Effector memory CD8-positive, alpha-beta T cell (primary cell): Measurements from ENCODE around the gene CNOT4.
A peak's percentile ranks its signal among the peaks of the same experiment; 100 is the strongest.

Source experiments
- ATAC-seq: fragments of 150-1000 bp; cut with Tn5 transposase; replicated peaks from 2 replicates; pipeline ENCODE4 v1.10.0; 2021; ENCODE audit warnings: mild to moderate bottlenecking, moderate library complexity
- DNase-seq, 3 experiments: peaks; one replicate each; pipeline ENCODE4 v3.0.0; 2021
- H3K27ac Mint-ChIP-seq, 2 donors: one replicate each; pipeline ENCODE4 v1.8.0; 2022; ENCODE audit warnings: mild to moderate bottlenecking in 2 of 2, mixed read lengths in 2 of 2, moderate library complexity in 2 of 2
- H3K27me3 Mint-ChIP-seq, 2 donors: one replicate each; pipeline ENCODE4 v1.8.0; 2022; ENCODE audit warnings: mixed read lengths in 2 of 2
- H3K36me3 Mint-ChIP-seq: one replicate; pipeline ENCODE4 v1.8.0; 2022; ENCODE audit warnings: mild to moderate bottlenecking, moderate library complexity, mixed read lengths; ENCODE audit not compliant: insufficient read depth
- H3K4me1 Mint-ChIP-seq, 2 donors: one replicate each; pipeline ENCODE4 v1.8.0; 2022; ENCODE audit warnings: low read depth in 2 of 2, mixed read lengths in 2 of 2
- H3K4me3 Mint-ChIP-seq, 2 donors: one replicate each; pipeline ENCODE4 v1.8.0; 2022; ENCODE audit warnings: mild to moderate bottlenecking in 2 of 2, mixed read lengths in 2 of 2, moderate library complexity in 2 of 2
- H3K9me3 Mint-ChIP-seq, 2 donors: one replicate each; pipeline ENCODE4 v1.8.0; 2022; ENCODE audit warnings: mixed read lengths in 2 of 2

The CNOT4 gene

GRCh38 chr7:135428011-135428410, 81.9 kb downstream of the CNOT4 start:
- no peak overlapping the region for H3K4me3 Mint-ChIP-seq
- H3K9me3 Mint-ChIP-seq: no peaks in the 10 kb centered on the region
- H3K4me1 Mint-ChIP-seq: peaks cover 21 to 71% of the 10 kb centered on the region in 2 donors
- peak overlapping the region in 1 of 2 donors; percentile 52 for H3K27ac Mint-ChIP-seq
- no peak for ATAC-seq
- DNase-seq: no peak
- no peaks in the 10 kb centered on the region for H3K27me3 Mint-ChIP-seq
- H3K36me3 Mint-ChIP-seq: peaks cover 7% of the 10 kb centered on the region

DNA sequence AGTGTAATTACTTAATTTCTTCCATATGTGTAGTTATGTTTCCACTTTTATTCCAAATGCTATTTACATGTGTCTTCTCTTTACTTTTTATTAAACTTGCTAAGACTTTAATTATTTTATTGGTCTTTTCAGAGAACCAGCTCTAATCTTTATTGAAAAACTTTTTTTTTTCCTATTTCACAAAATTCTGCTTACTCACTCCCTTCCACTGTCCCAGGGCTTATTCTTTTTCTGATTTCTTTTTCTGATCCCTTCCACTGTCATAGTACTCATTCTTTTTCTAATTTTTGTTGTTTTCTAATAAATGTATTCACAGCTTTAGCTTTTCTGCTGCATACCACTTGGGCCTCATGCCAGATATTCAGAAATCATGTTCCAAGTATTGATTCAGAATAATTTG, 82.7 kb downstream of the CNOT4 start:
- H3K4me3 Mint-ChIP-seq: no peak overlapping the region
- no peak for ATAC-seq
- no peaks in the 10 kb centered on the region for H3K9me3 Mint-ChIP-seq
- no peaks in the 10 kb centered on the region for H3K27me3 Mint-ChIP-seq
- peaks cover 7% of the 10 kb centered on the region for H3K36me3 Mint-ChIP-seq
- peak overlapping the region in 1 of 2 donors; percentile 52 for H3K27ac Mint-ChIP-seq
- H3K4me1 Mint-ChIP-seq: peaks cover 18 to 66% of the 10 kb centered on the region in 2 donors
- no peak for DNase-seq

DNA sequence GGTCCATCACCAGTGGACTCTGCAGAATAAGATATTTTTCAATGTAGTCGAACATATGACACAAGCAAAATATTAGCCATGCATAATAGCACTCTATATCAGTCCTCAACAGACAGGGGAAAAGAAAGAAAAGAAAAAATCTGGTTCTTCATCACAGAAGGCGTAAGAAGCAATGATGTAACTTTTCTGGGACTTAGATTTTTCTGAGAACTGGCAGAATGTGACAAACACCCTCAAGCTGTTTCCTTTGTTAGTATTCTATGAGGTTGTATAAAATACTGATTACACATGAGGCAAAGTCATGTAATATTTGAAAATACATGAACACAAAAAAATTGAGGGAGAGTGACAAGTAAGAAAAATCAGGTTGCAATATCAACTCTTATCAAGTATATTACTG, 84.9 kb downstream of the CNOT4 start:
- Mint-ChIP-seq H3K36me3 (peaks cover 8% of the 10 kb centered on the region), H3K27ac (peak overlapping the region in 1 of 2 donors; percentile 49), H3K4me3 (no peak overlapping the region), H3K4me1 (peaks cover 18 to 67% of the 10 kb centered on the region in 2 donors), H3K27me3 (no peaks in the 10 kb centered on the region), H3K9me3 (no peaks in the 10 kb centered on the region)
- ATAC-seq: no peak
- DNase-seq: no peak

DNA sequence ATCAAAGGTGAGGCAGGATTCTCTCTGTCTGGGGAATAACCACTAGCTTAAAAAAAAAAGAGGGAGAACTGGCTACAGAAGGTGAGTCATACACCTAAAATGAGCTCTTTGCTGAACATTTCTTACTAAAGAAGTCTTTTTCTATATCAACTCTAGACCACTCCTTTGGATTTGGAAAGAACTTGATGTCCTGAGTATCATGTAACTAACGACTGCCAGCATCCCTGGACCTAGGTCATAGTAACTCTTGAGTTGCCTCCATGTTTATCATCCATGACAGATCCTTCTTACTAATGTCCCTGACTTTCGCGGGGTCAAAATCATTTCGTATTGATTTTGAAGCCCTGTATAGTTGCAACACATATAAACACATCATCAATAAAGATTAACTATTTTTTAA, 89.1 kb downstream of the CNOT4 start:
- H3K9me3 Mint-ChIP-seq: no peaks in the 10 kb centered on the region
- DNase-seq (no peak), ATAC-seq (no peak)
- H3K27ac Mint-ChIP-seq: no peak overlapping the region
- H3K36me3 Mint-ChIP-seq: peaks cover 19% of the 10 kb centered on the region
- peaks cover 6 to 44% of the 10 kb centered on the region in 2 donors for H3K4me1 Mint-ChIP-seq
- no peaks in the 10 kb centered on the region for H3K27me3 Mint-ChIP-seq
- no peak overlapping the region for H3K4me3 Mint-ChIP-seq

DNA sequence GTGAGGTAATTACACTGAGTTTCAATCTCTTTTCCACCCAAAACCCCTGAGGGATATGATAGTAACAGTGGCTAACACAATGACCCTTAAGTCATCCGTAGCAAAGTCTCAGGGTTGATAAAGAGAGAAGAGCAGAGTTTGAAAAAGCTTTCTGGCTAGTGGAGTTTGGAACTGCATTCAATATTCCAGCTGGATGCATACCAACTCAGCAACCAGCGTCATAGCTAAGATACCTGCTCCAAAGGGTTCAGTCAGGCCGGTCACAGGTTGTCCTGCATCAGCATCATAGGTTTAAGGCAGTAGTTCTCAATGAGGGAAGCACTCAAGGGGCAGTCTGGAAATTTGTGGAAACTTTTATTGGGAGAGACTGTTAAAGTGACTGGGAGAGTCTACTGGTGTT, 93.5 kb downstream of the CNOT4 start:
- Mint-ChIP-seq H3K4me1 (peaks cover 0 to 16% of the 10 kb centered on the region in 2 donors), H3K27ac (no peak overlapping the region), H3K27me3 (no peaks in the 10 kb centered on the region), H3K4me3 (no peak overlapping the region), H3K36me3 (peaks cover 23% of the 10 kb centered on the region), H3K9me3 (no peaks in the 10 kb centered on the region)
- DNase-seq (no peak), ATAC-seq (no peak)

- no peaks in the 10 kb centered on the region for H3K9me3 Mint-ChIP-seq
- H3K4me1 Mint-ChIP-seq: peaks cover 0 to 11% of the 10 kb centered on the region in 2 donors
- ATAC-seq: no peak
- H3K36me3 Mint-ChIP-seq: peaks cover 27% of the 10 kb centered on the region
- no peaks in the 10 kb centered on the region for H3K27me3 Mint-ChIP-seq
- H3K27ac Mint-ChIP-seq: no peak overlapping the region
- DNase-seq: peak in 2 of 3 experiments; percentile 3 to 14
- no peak overlapping the region for H3K4me3 Mint-ChIP-seq
Measured at GRCh38 chr7:135414850-135415439, 95.0 kb downstream of the CNOT4 start.

GRCh38 chr7:135414208-135414607, 95.7 kb downstream of the CNOT4 start:
- DNase-seq (no peak), ATAC-seq (no peak)
- no peaks in the 10 kb centered on the region for H3K9me3 Mint-ChIP-seq
- peak overlapping the region in 1 of 2 donors; percentile 31 for H3K27ac Mint-ChIP-seq
- H3K4me3 Mint-ChIP-seq: no peak overlapping the region
- H3K27me3 Mint-ChIP-seq: no peaks in the 10 kb centered on the region
- H3K36me3 Mint-ChIP-seq: peaks cover 26% of the 10 kb centered on the region
- H3K4me1 Mint-ChIP-seq: peaks cover 0 to 7% of the 10 kb centered on the region in 2 donors

DNA sequence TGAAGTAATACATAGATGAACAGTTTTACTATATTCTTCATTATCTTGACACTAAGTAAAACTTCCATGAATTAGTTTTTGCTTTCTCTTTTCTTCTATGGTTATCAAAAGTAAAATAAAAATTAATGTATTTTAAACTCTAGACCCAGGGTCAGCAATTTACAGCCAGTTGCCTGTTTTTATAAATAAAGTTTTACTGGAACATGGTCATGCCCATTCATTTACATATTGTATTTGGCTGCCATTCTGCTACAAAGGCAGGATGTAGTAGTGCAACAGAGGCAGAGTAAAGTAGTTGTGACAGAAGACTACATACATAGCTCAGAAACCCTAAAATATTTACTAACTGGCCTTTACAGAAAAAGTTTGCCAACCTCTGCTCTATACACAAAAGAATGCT, 98.8 kb downstream of the CNOT4 start:
- peaks cover 36% of the 10 kb centered on the region for H3K36me3 Mint-ChIP-seq
- no peak for DNase-seq
- no peak overlapping the region for H3K4me3 Mint-ChIP-seq
- H3K4me1 Mint-ChIP-seq: peaks cover 0 to 4% of the 10 kb centered on the region in 2 donors
- H3K9me3 Mint-ChIP-seq: no peaks in the 10 kb centered on the region
- no peak for ATAC-seq
- no peak overlapping the region for H3K27ac Mint-ChIP-seq
- no peaks in the 10 kb centered on the region for H3K27me3 Mint-ChIP-seq

GRCh38 chr7:135410543-135410942, 99.4 kb downstream of the CNOT4 start:
- Mint-ChIP-seq H3K4me1 (peaks cover 0 to 4% of the 10 kb centered on the region in 2 donors), H3K27me3 (no peaks in the 10 kb centered on the region), H3K4me3 (no peak overlapping the region), H3K9me3 (no peaks in the 10 kb centered on the region), H3K36me3 (peaks cover 36% of the 10 kb centered on the region), H3K27ac (no peak overlapping the region)
- no peak for DNase-seq
- ATAC-seq: no peak

- no peak for DNase-seq
- Mint-ChIP-seq H3K4me1 (peaks cover 0 to 3% of the 10 kb centered on the region in 2 donors), H3K9me3 (no peaks in the 10 kb centered on the region), H3K27me3 (no peaks in the 10 kb centered on the region), H3K4me3 (no peak overlapping the region), H3K27ac (no peak overlapping the region), H3K36me3 (peaks cover 36% of the 10 kb centered on the region)
- ATAC-seq: no peak
Measured at GRCh38 chr7:135409845-135410542, 99.9 kb downstream of the CNOT4 start.

DNA sequence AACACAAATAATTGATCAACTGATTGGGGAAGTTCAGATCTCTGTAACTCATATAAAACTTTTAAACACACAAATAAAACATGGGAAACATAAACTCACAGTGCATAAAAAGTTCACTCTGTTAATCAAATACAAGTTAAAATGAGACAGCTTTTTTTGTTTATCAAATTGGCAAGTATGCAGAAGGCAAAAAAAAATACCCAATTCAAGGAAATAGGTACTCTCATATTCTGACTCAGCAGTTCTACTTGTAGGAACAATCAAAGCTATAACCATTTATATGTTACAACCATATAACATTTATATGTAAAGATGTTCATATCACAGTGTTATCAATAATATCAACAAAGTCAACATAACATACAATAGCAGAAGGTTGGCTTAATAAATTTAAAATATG, 102.0 kb downstream of the CNOT4 start:
- H3K9me3 Mint-ChIP-seq: no peaks in the 10 kb centered on the region
- H3K36me3 Mint-ChIP-seq: peaks cover 33% of the 10 kb centered on the region
- H3K4me1 Mint-ChIP-seq: no peaks in the 10 kb centered on the region
- DNase-seq (no peak), ATAC-seq (no peak)
- no peak overlapping the region for H3K27ac Mint-ChIP-seq
- H3K4me3 Mint-ChIP-seq: no peak overlapping the region
- no peaks in the 10 kb centered on the region for H3K27me3 Mint-ChIP-seq

DNA sequence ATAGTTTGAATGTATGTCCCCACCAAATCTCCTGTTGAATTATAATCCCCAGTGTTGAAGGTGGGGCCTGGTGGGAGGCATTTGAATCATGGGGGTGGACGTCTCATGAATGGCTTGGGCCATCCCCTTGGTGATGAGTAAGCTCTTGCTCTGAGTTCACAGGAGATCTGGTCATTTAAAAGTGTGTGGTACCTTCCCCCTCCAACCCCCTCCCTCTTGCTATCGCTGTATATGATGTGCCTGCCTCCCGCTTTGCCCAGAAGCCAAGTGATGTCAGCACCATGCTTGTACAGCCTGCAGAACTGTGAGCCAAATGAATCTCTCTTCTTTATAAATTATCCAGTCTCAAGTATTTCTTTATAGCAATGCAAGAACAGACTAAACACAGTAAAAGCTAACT, 103.0 kb downstream of the CNOT4 start:
- H3K9me3 Mint-ChIP-seq: no peaks in the 10 kb centered on the region
- no peak overlapping the region for H3K4me3 Mint-ChIP-seq
- DNase-seq (no peak), ATAC-seq (no peak)
- no peaks in the 10 kb centered on the region for H3K27me3 Mint-ChIP-seq
- H3K27ac Mint-ChIP-seq: no peak overlapping the region
- no peaks in the 10 kb centered on the region for H3K4me1 Mint-ChIP-seq
- peaks cover 28% of the 10 kb centered on the region for H3K36me3 Mint-ChIP-seq

DNA sequence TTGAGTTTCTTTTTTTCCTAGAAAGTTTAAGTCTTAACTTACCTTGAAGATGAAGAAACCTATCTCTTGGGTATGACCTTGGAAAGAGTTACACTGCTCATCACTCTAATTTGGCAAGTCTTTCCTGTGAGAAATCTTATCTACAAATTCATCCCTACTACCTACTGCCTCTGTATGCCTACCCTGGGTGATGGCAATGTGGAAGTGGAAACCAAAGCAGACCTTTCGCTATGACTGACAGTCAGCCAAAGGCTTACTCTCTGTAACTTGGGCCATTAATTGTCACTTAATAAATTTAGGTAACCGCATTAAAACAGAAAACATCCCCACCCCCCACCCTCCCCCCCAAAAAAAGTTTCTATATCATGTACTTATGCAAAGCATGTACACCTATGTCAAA, 103.9 kb downstream of the CNOT4 start:
- Mint-ChIP-seq H3K27ac (no peak overlapping the region), H3K9me3 (no peaks in the 10 kb centered on the region), H3K36me3 (peaks cover 23% of the 10 kb centered on the region), H3K27me3 (no peaks in the 10 kb centered on the region), H3K4me3 (no peak overlapping the region), H3K4me1 (no peaks in the 10 kb centered on the region)
- ATAC-seq: no peak
- DNase-seq: no peak

DNA sequence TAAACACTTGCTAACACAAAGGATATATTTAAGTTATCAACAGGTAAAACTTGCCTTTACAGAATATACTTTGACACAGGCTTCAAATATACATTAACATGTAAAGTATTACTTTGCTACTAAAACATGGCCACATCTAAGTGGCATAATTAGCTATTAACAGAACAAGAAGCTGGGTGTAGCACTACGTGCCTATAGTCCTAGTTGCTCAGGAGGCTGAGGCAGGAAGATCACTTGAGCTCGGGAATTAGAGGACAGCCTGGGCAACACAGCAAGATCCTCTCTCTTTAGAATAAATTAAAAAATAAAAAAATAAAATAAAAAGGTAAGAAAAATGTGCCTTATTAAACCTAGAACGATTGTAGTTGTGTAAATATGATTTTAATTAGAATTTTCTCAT, 106.6 kb downstream of the CNOT4 start:
- Mint-ChIP-seq H3K27ac (no peak overlapping the region), H3K9me3 (no peaks in the 10 kb centered on the region), H3K36me3 (peaks cover 8% of the 10 kb centered on the region), H3K27me3 (no peaks in the 10 kb centered on the region), H3K4me1 (no peaks in the 10 kb centered on the region), H3K4me3 (no peak overlapping the region)
- no peak for ATAC-seq
- DNase-seq: no peak
